AG04449 (cell line): ENCODE measurements around the gene FANCE.
A peak's percentile ranks its signal among the peaks of the same experiment; 100 is the strongest.

ENCODE experiments used
- CTCF ChIA-PET: fragments of 350-600 bp; formaldehyde crosslinking; extraction: SDS; loops from one replicate; lab custom pipeline; 2021; ENCODE audit warnings: antibody characterized with exemption; lab: Yijun Ruan, JAX
- POLR2A ChIA-PET: fragments of 400-600, 350-600 bp; formaldehyde crosslinking; extraction: SDS; loops from one replicate; lab custom pipeline; 2020; ENCODE audit warnings: antibody characterized with exemption, inconsistent platforms; lab: Yijun Ruan, JAX
- DNase-seq: peaks from one replicate; pipeline ENCODE4 v3.0.0-alpha.2; 2010; ENCODE audit warnings: low read depth, low spot score
- H3K4me3 ChIP-seq: 2 replicates; pipeline ENCODE4 v1.5.1; 2011; ENCODE audit warnings: low read depth, mild to moderate bottlenecking, control low read depth, low read length
- TF ChIP-seq, protein P1 (sequence below): IDR thresholded peaks from one replicate; pipeline ENCODE4 v1.5.1; 2011; ENCODE audit warnings: mild to moderate bottlenecking, moderate library complexity, low read length, control low read depth, inconsistent platforms; ENCODE audit not compliant: insufficient read depth; ENCODE audit errors: missing control alignments

Gene FANCE

DNA sequence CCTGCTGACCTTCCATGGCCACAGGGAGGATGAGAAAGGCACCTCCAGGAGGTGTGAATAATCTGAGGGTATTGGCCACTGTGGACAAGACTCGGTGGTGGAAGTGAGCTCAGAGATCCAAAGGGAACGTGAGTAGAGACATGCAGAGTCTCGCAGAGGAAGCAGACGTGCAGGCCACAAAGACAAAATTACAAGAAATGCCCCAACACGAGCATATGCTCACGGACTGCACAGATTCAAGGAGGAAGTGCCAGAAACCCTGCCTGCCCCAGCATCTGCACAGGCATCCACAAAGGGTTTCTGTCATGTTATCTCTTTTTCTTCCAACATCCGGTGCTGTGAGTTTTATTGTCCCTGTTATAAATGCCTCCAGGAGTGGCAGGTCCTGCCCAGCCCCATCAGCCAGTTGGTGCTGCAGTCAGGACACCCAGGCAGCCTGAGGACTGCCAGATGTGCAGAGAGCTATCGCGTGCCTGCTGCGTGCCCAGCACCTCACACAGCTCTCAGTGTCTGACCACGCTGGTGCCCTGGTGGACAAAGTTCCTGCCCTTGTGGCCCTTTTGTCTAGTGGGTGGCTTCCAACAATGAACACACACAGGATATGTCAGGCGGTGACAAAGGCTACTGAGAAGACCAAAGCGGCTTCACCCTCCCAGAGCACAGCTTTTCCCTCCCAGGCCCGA lies 34.0 kb upstream of the FANCE start:
- POLR2A ChIA-PET: no interaction called here
- H3K4me3 ChIP-seq: no peak overlapping the region
- TF ChIP-seq, protein P1, sequence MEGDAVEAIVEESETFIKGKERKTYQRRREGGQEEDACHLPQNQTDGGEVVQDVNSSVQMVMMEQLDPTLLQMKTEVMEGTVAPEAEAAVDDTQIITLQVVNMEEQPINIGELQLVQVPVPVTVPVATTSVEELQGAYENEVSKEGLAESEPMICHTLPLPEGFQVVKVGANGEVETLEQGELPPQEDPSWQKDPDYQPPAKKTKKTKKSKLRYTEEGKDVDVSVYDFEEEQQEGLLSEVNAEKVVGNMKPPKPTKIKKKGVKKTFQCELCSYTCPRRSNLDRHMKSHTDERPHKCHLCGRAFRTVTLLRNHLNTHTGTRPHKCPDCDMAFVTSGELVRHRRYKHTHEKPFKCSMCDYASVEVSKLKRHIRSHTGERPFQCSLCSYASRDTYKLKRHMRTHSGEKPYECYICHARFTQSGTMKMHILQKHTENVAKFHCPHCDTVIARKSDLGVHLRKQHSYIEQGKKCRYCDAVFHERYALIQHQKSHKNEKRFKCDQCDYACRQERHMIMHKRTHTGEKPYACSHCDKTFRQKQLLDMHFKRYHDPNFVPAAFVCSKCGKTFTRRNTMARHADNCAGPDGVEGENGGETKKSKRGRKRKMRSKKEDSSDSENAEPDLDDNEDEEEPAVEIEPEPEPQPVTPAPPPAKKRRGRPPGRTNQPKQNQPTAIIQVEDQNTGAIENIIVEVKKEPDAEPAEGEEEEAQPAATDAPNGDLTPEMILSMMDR: no peak
- CTCF ChIA-PET: interaction anchor here (1.3 to 25.2 kb wide), 12 partner anchors 9 to 120 kb away, joined by 3 to 349 read pairs (median 15); partner anchors contain the start of genes DEF6, FANCE, PPARD and RPL10A
- no peak for DNase-seq

DNA sequence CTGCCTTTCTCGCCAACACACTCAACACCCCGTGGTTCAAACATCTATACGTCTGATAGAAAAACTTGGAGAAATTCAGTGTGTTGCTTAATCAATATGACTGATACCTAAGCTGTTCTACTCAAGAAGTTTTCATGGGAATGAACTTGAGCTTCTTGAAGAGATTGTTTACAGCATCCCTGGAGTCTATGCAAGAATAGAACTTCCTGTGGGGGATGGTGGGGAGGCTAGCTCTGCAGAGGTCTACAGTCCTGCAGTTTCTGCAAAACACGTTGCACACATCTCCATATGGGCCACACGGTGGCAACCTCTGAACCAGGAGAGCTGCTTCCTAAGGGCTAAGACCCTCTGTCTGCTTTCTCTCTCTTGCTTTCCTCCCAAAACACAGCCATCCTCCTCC lies 32.7 kb upstream of the FANCE start:
- no peak overlapping the region for H3K4me3 ChIP-seq
- TF ChIP-seq, protein P1: peak; percentile 62
- DNase-seq: peak; percentile 24
- CTCF ChIA-PET: interaction anchor here (1.1 to 25.2 kb wide), 17 partner anchors 8 to 125 kb away, joined by 3 to 349 read pairs (median 7); partner anchors contain the start of genes DEF6, FANCE, PPARD and RPL10A
- POLR2A ChIA-PET: interaction anchor here (0.5 to 0.6 kb wide), 2 partner anchors 52 to 77 kb away, joined by 3 to 4 read pairs; partner anchors contain the start of gene PPARD

DNA sequence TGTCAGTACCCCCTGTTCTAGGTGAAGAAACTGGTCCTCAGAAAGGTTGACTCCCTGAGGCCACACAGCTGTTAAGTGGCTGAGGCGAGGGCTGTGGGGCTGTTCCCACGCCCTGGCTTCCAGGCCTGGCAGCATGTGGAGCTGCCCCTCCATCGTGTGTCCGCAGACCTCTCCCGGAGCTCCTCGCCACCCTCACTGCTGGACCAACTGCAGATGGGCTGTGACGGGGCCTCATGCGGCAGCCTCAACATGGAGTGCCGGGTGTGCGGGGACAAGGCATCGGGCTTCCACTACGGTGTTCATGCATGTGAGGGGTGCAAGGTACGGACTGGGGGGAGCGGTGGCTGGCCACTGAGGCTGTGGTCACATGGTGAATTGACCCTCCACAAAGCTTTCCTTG lies 32.2 kb upstream of the FANCE start:
- TF ChIP-seq, protein P1: no peak
- CTCF ChIA-PET: interaction anchor here (1.1 to 25.2 kb wide), 18 partner anchors 8 to 126 kb away, joined by 3 to 349 read pairs (median 7); partner anchors contain the start of genes DEF6, FANCE, PPARD and RPL10A
- DNase-seq: no peak
- no peak overlapping the region for H3K4me3 ChIP-seq
- POLR2A ChIA-PET: no interaction called here

DNA sequence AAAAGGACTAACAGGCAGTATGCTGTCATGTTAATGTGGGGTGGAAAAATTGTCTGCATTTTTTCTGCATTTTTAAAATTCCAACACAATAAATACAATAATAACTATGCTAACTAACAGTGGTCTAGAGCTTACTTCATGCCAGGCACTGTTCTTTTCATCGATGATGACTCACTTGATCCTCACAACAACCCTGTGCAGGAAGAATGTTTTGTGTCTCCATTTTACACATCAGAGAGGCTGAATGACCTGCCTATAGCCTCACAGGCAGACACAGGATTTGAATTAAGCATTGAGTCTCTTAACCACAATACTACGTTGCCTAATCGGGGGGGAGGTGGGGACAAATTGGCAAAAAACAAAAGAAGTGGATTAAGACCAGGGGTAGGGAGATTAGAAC lies 26.9 kb upstream of the FANCE start:
- POLR2A ChIA-PET: interaction anchor here (0.8 to 0.9 kb wide), 2 partner anchors 13 to 54 kb away, joined by 3 to 4 read pairs; no protein-coding TSS in a partner anchor
- TF ChIP-seq, protein P1: no peak
- CTCF ChIA-PET: interaction anchor here (0.9 to 25.2 kb wide), 4 partner anchors 9 to 83 kb away, joined by 3 to 349 read pairs (median 38); partner anchors contain the start of genes FANCE and PPARD

DNA sequence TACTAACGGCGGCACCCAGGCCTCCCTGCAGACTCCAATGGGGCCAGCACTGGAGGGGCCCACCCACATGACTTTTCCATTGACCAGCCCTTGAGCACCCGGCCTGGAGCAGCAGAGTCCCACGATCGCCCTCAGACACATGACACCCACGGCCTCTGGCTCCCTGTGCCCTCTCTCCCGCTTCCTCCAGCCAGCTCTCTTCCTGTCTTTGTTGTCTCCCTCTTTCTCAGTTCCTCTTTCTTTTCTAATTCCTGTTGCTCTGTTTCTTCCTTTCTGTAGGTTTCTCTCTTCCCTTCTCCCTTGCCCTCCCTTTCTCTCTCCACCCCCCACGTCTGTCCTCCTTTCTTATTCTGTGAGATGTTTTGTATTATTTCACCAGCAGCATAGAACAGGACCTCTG lies 26.1 kb upstream of the FANCE start:
- POLR2A ChIA-PET: no interaction called here
- TF ChIP-seq, protein P1: no peak
- DNase-seq: no peak
- CTCF ChIA-PET: interaction anchor here (3.5 to 25.2 kb wide), 3 partner anchors 10 to 84 kb away, joined by 23 to 349 read pairs (median 53); partner anchors contain the start of genes FANCE and PPARD
- H3K4me3 ChIP-seq: no peak overlapping the region

More for the DNA sequence above, 26.9 kb upstream of the FANCE start:
- H3K4me3 ChIP-seq: no peak overlapping the region
- peak; percentile 84 for DNase-seq

DNA sequence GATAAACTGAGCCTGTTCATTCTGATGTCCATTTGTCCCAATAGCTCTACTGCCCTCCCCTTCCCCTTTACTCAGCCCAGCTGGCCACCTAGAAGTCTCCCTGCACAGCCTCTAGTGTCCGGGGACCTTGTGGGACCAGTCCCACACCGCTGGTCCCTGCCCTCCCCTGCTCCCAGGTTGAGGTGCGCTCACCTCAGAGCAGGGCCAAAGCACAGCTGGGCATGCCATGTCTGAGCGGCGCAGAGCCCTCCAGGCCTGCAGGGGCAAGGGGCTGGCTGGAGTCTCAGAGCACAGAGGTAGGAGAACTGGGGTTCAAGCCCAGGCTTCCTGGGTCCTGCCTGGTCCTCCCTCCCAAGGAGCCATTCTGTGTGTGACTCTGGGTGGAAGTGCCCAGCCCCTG lies 24.7 kb upstream of the FANCE start:
- ChIA-PET CTCF (interaction anchor here (0.9 to 25.2 kb wide), 7 partner anchors 8 to 103 kb away, joined by 3 to 349 read pairs (median 6); partner anchors contain the start of genes FANCE and PPARD), POLR2A (interaction anchor here (1.3 kb wide), 1 partner anchor 12 kb away, joined by 4 read pairs; no protein-coding TSS in a partner anchor)
- no peak for DNase-seq
- TF ChIP-seq, protein P1: no peak
- no peak overlapping the region for H3K4me3 ChIP-seq
